CMK (cell line): Measurements from ENCODE around the gene TPPP3.

ENCODE experiments used
- DNase-seq: peaks from one replicate; pipeline ENCODE4 v3.0.0-alpha.2; 2010; ENCODE audit warnings: low read depth

Gene TPPP3

DNA sequence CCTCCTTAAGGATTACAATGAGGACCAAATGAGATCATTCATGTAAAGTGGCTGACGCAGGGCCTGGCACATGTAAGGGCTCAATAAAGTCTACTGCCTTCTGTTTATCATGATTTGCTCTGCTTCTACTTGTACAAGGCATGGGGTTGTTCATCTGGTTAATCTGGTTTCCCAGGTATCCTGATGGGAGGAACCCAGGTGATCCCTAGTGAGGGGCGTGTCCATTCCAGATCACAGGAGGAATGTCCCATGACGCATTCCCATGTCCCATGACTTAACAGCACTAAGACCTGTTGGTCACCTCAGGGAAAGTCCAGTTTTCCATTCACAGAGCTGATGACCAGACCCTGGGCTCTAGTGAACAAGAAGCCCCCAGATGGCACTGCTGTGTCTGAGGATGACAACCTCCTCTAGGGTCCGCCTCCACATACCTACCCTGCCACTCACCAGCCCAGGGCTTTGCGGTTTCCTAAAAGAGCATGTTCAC lies 11.5 kb upstream of the TPPP3 start:
- DNase-seq = no peak

DNA sequence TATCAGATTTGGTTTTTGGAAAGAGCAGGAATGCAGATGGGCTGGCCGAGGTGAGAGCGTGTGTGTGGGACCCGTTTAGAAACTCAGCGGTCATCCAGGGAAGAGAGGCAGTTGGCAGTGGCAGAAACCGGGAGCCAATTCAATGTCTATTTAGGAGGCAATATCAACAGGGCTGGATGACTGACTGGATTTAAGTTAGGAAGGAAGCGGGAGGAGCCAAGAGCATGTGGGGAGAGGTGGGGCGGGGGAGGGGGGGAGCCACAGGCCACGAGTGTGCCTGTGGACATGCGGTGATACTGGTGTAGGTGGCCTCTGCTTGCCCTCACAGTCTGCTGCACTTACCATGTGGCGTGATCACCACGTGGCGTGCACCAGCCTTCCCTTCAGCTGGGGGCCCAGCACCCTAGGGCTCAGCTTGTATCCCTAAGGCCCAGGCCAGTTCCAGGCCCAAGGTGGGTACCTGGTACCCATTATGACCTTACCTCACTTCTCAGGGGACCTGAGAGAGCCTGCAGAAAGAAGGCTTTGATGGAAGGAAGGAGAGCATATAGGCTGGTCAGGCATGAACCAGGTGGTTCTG lies 10.8 kb upstream of the TPPP3 start:
- DNase-seq = no peak

DNA sequence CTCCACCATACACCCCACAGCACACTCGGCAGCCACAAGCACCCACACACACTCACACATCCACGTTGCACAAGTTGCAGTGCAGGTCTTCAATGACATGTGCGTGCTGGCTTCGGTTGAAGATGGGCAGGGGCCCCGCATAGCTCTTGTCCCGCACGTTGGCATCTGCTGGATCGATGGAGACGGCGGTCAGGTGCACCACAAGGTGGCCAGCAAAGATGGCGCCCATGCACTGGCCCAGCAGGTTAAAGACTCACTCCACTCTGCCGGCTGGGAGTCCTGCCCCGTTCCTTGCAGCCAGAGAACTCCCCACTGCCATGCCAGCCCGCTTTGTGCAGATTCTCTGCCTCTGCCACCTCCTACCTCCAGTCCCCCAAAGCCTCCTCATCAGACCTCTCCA lies 7.6 kb upstream of the TPPP3 start:
- DNase-seq = no peak

DNA sequence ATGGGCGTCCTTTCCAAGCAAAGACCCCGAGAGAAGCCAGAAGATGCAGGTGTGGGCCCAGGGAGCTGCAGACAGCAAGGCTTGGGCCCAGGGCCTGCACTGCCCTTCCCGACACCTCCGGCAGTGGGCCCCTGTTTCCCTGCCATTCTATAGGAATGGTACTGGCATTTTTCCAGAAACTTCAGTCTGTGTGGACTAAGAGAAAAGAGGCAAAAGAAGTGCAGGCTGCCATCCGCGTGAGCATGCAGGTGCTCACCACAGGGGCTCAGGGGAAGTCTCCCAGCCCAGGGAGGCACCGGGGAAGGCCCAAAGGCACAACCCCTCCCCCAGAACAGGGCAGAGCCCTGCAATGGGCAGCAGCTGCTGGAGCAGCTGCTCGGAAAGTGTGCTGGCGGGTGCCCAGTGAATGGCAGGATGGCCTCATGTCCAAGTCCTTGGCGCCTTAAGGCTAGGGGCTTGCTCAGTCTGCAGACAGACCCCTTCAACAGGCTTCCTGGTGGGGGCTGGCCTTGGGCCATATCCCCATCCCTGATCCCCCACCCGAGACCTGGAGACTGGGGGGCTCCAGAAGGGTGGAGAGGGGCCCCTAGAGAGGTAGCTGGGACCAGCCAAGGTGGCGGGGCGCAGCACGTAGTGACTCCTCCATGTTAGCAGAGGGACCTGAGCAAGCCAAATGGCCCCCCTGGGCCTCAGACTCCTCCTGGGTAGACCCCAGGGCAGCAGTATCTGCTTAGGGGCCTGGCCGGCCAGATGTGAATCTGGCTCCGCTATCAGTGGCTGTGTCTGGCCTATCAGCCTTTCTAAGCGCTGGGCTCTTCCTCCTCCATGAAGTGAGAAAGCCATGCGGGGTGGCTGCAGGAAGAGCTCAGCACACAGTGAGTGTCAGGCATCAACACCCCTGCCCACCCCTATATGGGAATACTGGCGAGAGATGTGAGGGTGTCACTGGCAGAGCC lies 6.7 kb upstream of the TPPP3 start:
- DNase-seq = no peak

GRCh38 chr16:67399218-67399733 lies 6.0 kb upstream of the TPPP3 start:
- no peak for DNase-seq

DNA sequence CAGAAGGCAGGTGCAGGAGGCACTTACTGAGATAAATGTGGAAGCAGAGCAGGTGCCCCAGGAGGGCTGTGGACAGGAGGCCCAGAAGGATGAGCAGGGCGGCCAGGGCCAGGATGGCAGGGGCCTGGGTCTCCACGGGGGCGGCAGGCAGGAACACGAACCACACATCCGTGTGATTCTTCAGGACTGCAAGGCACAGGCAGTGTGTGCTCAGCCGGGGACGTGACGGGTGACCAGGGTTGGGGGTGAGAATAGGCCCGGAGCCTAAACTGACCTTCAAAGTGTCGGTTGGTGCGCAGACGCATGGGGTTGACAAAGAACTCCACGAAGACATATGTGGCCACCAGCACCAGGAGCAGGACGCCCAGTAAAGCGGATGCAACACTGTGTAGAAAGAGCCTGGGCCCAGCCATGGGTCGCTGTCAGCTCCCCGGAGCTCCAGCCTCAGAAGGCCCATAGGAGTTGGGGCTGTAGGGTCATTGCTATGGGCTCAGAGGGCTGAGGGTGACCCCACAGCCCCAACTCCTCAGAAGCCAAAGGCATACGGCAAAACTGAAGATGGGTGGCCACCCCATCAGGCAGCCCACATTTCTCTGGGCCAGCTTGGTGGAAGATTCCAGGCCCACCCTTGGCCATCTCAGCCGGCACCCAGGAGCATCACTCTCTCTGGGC lies 5.4 kb upstream of the TPPP3 start:
- DNase-seq = no peak

DNA sequence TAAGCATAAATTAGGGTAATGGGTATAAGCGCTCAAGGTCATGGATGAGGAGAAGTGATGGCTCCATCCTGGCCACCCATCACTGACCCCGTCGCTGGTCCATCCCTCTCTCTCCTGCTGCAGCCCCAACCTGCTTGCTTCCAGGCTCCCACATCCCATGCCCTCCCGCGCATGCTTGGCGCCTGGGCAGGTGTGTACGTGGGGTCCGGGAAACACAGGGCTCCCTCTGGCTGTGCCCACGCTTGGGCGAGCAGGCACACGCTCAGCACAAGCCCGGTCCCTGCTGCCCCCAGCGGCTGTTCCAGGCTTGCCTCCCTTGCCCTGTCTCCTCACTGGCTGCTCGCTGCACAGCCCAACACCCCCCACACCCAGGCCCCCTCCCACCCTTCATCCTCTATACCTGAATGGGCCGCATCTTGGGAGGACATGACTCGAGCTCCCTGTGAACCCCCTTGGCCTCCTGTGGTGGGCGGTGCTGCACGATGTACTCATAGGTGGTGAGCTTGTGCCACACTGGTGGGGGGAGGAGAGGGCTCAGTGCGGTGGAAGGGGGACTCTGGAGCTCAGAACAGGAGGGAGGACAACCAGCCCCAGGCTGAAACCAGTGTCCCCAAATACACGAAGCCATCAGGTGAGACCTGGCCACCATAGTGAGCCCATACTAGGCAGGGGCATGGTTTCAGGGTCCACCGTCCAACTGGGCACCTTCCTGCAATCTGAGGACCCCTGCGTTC lies 4.7 kb upstream of the TPPP3 start:
- DNase-seq = no peak

GRCh38 chr16:67397036-67397801 lies 3.9 kb upstream of the TPPP3 start:
- DNase-seq = no peak

- no peak for DNase-seq
Observed at GRCh38 chr16:67396159-67397035, 3.1 kb upstream of the TPPP3 start.

DNA sequence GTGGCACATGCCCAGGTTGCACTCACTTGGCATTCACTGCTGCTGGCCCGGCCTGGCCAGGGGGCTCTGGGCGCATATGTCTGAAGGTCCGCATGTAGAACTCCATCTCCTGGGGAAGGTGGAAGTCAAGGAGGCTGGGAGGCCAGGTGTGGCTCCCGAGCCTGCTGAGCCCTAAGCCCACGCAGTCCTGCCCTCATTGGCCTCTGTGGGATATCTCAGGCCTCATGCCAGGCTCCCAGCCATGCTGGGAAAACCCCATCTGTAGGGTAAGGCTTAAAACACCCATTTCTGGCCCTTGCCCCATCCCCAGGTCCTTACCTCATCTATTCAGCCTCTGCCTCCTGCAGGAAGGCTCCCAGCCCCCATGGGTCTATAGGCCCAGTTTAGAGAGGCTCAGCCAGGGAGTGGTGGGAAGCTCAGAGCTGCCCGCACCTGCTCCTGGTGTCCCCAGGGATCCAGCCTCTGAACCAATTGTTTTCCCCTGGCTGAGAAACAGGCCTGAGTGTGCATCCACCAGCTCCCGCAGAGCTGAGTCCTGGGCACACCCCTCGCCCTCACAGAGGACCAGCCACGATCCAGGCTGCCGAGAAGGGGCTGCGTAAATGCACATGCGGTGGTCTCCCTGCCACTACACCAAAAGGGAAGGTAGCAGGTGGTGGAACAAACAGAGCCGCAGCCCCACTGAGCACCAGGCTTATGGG lies 2.3 kb upstream of the TPPP3 start:
- no peak for DNase-seq

DNA sequence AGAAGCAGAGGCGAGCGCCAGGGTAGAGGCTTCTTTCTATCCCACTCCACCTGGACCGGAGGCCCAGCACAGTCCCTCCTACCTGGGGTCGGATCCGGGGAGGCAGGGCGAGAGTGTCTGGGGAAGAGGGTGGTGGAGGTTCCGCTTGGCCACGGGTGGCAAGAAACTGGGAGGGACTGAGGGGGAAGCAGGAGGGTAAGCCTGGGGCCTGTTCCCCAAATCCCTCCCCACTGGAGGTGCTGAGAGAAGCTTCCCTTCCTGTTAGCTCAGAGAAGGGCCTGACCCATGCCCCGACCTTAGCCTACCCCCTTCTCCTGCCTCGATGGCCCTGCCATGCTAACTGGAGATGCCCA lies 1.8 kb upstream of the TPPP3 start:
- DNase-seq = no peak

GRCh38 chr16:67394155-67395104 lies 1.1 kb upstream of the TPPP3 start:
- DNase-seq = no peak

- no peak for DNase-seq
Observed at GRCh38 chr16:67393788-67394154, 473 bp upstream of the TPPP3 start.

GRCh38 chr16:67392301-67393059 lies 818 bp downstream of the TPPP3 start:
- no peak for DNase-seq

DNA sequence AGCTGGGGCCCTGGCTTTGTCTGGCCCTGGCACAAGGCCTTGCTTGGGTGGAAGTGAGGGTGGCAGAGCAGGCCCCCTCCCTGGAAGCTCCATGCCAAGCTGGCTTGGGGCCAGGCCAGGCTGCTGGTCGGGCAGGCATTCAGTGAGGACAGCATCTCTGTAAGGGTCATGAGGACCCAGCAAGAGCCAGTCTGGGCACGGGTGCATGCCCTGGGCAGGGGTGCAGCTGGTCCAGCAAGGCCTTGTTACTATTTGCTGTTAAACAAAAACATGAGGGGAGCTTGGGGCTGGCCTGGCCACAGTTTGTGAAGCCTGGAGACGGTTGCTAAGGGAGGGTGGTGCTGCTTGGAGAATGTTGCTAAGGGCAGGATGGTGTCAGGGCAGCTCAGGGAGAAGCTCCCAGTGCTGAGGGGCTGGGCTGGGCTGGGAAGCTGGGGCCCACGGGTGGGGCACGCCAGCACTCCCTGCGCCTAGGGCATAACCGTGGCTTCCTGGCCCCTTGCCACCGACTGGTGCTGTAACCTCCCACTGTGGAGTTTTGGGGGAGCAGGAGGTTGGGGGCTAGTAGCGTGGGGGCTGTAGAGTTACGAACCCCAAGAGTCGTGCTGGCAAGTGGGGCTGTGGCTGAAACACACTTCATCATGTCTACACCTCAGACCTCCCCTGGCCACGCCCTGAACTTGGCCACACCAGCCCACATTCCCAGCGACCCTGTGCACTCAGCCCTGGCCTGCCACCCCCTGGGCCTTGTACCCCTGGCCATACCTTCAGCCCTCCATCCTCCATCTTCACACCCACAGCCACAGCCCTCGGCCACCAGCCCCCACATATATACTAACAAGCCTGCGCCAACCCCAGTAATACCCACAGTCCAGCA lies 1.6 kb downstream of the TPPP3 start:
- no peak for DNase-seq

GRCh38 chr16:67390816-67391423 lies 2.4 kb downstream of the TPPP3 start:
- DNase-seq = no peak
